ENCODE data around the gene CAMK2A.

Gene CAMK2A

GRCh38 chr5:150298701-150299451, 9.3 kb upstream of the CAMK2A start:
- H3K27ac ChIP-seq = peak overlapping the region; percentile 58
- peak; percentile 81 for DNase-seq
- no peaks in the 10 kb centered on the region for H3K36me3 ChIP-seq

GRCh38 chr5:150297934-150298595, 8.5 kb upstream of the CAMK2A start:
- no peaks in the 10 kb centered on the region for H3K36me3 ChIP-seq
- H3K27me3 ChIP-seq (ENCODE audit: insufficient read depth, low read depth, severe bottlenecking) = no peaks in the 10 kb centered on the region
- H3K4me3 ChIP-seq (ENCODE audit: low read depth, low read length) = no peak overlapping the region
- TF ChIP-seq, protein P1, sequence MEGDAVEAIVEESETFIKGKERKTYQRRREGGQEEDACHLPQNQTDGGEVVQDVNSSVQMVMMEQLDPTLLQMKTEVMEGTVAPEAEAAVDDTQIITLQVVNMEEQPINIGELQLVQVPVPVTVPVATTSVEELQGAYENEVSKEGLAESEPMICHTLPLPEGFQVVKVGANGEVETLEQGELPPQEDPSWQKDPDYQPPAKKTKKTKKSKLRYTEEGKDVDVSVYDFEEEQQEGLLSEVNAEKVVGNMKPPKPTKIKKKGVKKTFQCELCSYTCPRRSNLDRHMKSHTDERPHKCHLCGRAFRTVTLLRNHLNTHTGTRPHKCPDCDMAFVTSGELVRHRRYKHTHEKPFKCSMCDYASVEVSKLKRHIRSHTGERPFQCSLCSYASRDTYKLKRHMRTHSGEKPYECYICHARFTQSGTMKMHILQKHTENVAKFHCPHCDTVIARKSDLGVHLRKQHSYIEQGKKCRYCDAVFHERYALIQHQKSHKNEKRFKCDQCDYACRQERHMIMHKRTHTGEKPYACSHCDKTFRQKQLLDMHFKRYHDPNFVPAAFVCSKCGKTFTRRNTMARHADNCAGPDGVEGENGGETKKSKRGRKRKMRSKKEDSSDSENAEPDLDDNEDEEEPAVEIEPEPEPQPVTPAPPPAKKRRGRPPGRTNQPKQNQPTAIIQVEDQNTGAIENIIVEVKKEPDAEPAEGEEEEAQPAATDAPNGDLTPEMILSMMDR (IDR thresholded peaks at IDR 0.05; ENCODE audit: low read depth, low read length) = no peak
- H3K27ac ChIP-seq = no peak overlapping the region
- no peak for DNase-seq
- no peaks in the 10 kb centered on the region for H3K9me3 ChIP-seq (ENCODE audit: severe bottlenecking)

More at GRCh38 chr5:150298701-150299451, 9.3 kb upstream of the CAMK2A start:
- H3K9me3 ChIP-seq (ENCODE audit: severe bottlenecking) = no peaks in the 10 kb centered on the region
- no peak overlapping the region for H3K4me3 ChIP-seq (ENCODE audit: low read depth, low read length)
- TF ChIP-seq, protein P1 (IDR thresholded peaks at IDR 0.05; ENCODE audit: low read depth, low read length) = no peak
- H3K27me3 ChIP-seq (ENCODE audit: insufficient read depth, low read depth, severe bottlenecking) = no peaks in the 10 kb centered on the region

GRCh38 chr5:150297236-150297890, 7.8 kb upstream of the CAMK2A start:
- TF ChIP-seq, protein P1 (IDR thresholded peaks at IDR 0.05; ENCODE audit: low read depth, low read length) = no peak
- Histone ChIP-seq H3K27me3 (ENCODE audit: insufficient read depth, low read depth, severe bottlenecking) (no peaks in the 10 kb centered on the region), H3K27ac (no peak overlapping the region), H3K36me3 (no peaks in the 10 kb centered on the region), H3K9me3 (ENCODE audit: severe bottlenecking) (no peaks in the 10 kb centered on the region), H3K4me3 (ENCODE audit: low read depth, low read length) (no peak overlapping the region)
- DNase-seq = no peak

GRCh38 chr5:150296496-150296895, 6.9 kb upstream of the CAMK2A start:
- TF ChIP-seq, protein P1 (IDR thresholded peaks at IDR 0.05; ENCODE audit: low read depth, low read length) = no peak
- Histone ChIP-seq H3K27me3 (ENCODE audit: insufficient read depth, low read depth, severe bottlenecking) (no peaks in the 10 kb centered on the region), H3K27ac (no peak overlapping the region), H3K4me3 (ENCODE audit: low read depth, low read length) (no peak overlapping the region), H3K36me3 (no peaks in the 10 kb centered on the region), H3K9me3 (ENCODE audit: severe bottlenecking) (no peaks in the 10 kb centered on the region)
- no peak for DNase-seq

- Histone ChIP-seq H3K27ac (no peak overlapping the region), H3K36me3 (no peaks in the 10 kb centered on the region), H3K4me3 (ENCODE audit: low read depth, low read length) (no peak overlapping the region), H3K27me3 (ENCODE audit: insufficient read depth, low read depth, severe bottlenecking) (no peaks in the 10 kb centered on the region), H3K9me3 (ENCODE audit: severe bottlenecking) (no peaks in the 10 kb centered on the region)
- no peak for DNase-seq
- TF ChIP-seq, protein P1 (IDR thresholded peaks at IDR 0.05; ENCODE audit: low read depth, low read length) = no peak
Observed at GRCh38 chr5:150295741-150296486, 6.3 kb upstream of the CAMK2A start.

Data from WERI-Rb-1 (cell line).